K562 (cell line): ENCODE results near the gene FGF2. TPM values are rescaled to one million over a fixed set of nuclear protein-coding genes. Genes with fewer than 3 reads are reported as not detected.

ENCODE experiments used
- MCM7 ChIP-seq, 2 experiments: fragments of 450-650 bp; IDR thresholded peaks; 2 replicates each; pipeline ENCODE4 v1.6.1; 2016 to 2018
- POLR2AphosphoS5 ChIP-seq: IDR thresholded peaks from 2 replicates; pipeline ENCODE4 v1.6.1; 2011; ENCODE audit warnings: mild to moderate bottlenecking, low read depth, low read length, moderate library complexity; ENCODE audit not compliant: control insufficient read depth, insufficient read depth
- polyA plus RNA-seq, 8 experiments: library from polyadenylated mRNA; depleted of rRNA in 4 of 8; stranded (reverse) in 5 of 8; unstranded in 3 of 8; fragments of >200 nt; fragmentation: Nextera tagmentation in 2 of 8; fragmentation: Illumina TruSeq in 1 of 8; extraction: Ambion mirVana in 2 of 8; extraction: Trizol in 1 of 8; gene quantifications; 2 replicates each; pipeline versions ENCODE4 v1.2.1 to v1.2.3, GENCODE V29; 2011 to 2014; ENCODE audit warnings: inconsistent platforms in 1 of 8, missing spikeins in 1 of 8
- total RNA-seq, 7 experiments: library from RNA; depleted of rRNA in 6 of 7; stranded (reverse); fragments of >200 nt in 6 of 7; fragmentation: Illumina TruSeq in 2 of 7; extraction: Trizol in 2 of 7; gene quantifications; 2 replicates each; pipeline versions ENCODE4 v1.2.1 to v1.2.3, GENCODE V29; 2011 to 2021; ENCODE audit warnings: low replicate concordance in 1 of 7
- TF ChIP-seq, protein P1 (sequence below): fragments of 250-450 bp; sonication (Bioruptor Pico); IDR thresholded peaks from 2 replicates; pipeline ENCODE4 v1.4.0; 2020

FGF2 gene
- total and polyA plus RNA-seq, 9 of the 15 experiments (the other 6 are each of a cell fraction or from before 2014, with no cell fraction given): 2.5 to 19.4 (median 9.2) TPM

DNA sequence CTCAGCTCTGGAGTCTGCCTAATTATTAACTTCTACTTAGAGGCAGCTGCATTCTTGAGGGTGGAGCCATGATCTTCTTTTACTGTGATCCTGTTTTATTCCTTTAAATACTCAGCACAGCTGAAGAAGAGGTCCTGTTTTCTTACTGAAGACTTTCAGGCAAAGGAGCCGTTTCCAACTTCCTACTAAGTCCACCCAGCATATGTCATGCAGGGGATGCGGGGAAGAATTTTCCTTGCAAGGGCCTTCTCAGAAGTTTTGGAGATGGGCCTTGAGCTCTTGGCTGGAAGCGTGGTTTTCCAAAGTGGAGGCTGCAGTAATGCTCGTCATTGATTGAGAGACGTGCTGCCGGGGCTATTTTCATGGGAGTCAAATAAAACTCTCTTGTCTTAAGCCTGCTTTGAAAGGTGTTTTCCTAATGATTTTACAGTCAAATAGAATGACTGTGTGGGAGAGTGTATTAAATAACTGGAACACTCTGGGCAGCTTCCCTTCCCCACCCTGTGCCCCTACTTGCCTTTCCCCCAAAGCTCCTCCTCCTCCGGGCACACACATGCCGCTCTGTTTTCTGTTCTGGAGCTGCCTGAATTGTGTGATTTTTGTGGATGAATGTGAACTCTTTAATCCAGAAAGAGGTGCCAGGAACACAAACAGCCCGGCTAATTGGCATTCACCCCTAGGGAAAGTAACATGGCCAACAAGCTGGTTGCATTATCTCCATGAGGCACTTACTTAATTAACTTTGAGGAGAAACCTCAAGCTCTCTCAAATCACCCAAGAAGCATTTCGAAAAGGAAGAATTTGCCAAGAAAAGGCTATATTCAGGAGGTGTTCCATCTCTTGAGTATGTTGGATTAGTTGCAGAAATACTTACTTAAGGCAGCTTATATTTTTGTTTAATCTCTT is 28.1 kb downstream of the FGF2 start (continued):
- TF ChIP-seq, protein P1, sequence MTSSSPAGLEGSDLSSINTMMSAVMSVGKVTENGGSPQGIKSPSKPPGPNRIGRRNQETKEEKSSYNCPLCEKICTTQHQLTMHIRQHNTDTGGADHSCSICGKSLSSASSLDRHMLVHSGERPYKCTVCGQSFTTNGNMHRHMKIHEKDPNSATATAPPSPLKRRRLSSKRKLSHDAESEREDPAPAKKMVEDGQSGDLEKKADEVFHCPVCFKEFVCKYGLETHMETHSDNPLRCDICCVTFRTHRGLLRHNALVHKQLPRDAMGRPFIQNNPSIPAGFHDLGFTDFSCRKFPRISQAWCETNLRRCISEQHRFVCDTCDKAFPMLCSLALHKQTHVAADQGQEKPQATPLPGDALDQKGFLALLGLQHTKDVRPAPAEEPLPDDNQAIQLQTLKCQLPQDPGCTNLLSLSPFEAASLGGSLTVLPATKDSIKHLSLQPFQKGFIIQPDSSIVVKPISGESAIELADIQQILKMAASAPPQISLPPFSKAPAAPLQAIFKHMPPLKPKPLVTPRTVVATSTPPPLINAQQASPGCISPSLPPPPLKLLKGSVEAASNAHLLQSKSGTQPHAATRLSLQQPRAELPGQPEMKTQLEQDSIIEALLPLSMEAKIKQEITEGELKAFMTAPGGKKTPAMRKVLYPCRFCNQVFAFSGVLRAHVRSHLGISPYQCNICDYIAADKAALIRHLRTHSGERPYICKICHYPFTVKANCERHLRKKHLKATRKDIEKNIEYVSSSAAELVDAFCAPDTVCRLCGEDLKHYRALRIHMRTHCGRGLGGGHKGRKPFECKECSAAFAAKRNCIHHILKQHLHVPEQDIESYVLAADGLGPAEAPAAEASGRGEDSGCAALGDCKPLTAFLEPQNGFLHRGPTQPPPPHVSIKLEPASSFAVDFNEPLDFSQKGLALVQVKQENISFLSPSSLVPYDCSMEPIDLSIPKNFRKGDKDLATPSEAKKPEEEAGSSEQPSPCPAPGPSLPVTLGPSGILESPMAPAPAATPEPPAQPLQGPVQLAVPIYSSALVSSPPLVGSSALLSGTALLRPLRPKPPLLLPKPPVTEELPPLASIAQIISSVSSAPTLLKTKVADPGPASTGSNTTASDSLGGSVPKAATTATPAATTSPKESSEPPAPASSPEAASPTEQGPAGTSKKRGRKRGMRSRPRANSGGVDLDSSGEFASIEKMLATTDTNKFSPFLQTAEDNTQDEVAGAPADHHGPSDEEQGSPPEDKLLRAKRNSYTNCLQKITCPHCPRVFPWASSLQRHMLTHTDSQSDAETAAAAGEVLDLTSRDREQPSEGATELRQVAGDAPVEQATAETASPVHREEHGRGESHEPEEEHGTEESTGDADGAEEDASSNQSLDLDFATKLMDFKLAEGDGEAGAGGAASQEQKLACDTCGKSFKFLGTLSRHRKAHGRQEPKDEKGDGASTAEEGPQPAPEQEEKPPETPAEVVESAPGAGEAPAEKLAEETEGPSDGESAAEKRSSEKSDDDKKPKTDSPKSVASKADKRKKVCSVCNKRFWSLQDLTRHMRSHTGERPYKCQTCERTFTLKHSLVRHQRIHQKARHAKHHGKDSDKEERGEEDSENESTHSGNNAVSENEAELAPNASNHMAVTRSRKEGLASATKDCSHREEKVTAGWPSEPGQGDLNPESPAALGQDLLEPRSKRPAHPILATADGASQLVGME (CRISPR knock-in tag): no peak
- no peak for TF ChIP-seq POLR2AphosphoS5
- no peak for TF ChIP-seq MCM7 (IDR thresholded peaks at IDR 0.05)
